HG03378 (cell line): ENCODE measurements around the gene COL28A1.

Experiments
- ATAC-seq: cut with Tn5 transposase; IDR thresholded peaks from one replicate; pipeline ENCODE4 v1.9.1; 2021; ENCODE audit warnings: mild to moderate bottlenecking, moderate library complexity; ENCODE audit not compliant: unreplicated experiment

The COL28A1 gene

DNA sequence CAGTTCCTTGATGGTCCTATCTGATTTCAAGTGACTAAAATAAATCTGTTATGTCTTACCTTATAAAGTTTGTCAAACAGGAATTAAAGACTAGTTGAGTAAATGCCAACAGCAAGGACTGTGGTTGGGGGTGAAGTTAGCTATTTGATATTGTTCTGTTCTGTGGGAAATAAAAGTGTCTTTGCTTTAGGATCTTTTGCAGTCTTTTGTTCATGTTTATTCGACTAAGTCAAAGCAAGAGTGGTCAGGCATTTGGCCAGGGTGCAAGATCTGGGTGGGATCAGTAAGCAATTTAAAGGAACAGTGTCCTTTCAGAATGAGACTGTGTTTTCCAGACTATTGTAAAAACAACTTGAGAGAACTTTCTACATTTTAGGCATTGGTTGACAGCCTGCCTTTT lies at the start of gene COL28A1:
Gene COL28A1 (minus strand): TSS at position 183 of the 400 bp plus-strand sequence. CDS start 2,998 bp downstream, outside the sequence.
- no peak for ATAC-seq

DNA sequence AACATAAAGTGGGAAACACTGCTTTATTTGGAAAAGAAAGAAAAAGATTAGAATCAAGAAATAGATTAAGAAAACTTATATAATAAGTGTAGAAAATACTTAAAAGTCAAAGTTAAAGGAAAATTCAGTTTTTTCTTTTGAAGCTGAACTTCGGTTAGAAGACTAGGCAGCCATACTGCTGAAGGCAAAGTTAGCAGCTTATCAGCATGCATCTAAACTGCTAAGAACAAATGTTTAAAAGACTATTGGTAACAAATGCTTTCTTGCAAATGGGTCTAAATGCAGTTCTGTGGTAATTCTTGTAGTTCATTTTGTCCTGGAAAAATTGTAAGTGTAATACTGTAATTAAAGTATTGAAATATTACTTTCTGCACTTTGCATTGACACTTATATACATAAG lies 49.0 kb upstream of the COL28A1 start:
- no peak for ATAC-seq

DNA sequence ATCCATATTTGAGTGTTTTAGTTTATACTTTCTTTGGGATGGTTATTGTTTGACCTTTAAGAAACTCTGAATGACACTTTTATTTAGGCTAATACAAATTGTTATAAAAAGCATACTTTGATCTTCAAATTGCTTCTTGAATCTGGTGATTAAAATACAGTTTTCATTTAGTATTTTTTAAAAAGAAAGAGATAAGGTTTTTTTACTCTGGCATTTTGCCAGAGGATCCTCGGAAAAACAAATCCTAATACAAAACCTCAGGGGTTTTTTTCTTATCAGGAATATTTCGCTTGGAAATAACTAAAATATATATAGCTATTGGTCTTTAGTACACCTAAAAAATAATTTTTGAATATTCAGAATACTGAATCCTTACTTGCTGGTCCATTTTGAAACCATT lies 48.1 kb upstream of the COL28A1 start:
- no peak for ATAC-seq

- ATAC-seq = no peak
Measured at GRCh38 chr7:7582596-7582995, 46.9 kb upstream of the COL28A1 start.

DNA sequence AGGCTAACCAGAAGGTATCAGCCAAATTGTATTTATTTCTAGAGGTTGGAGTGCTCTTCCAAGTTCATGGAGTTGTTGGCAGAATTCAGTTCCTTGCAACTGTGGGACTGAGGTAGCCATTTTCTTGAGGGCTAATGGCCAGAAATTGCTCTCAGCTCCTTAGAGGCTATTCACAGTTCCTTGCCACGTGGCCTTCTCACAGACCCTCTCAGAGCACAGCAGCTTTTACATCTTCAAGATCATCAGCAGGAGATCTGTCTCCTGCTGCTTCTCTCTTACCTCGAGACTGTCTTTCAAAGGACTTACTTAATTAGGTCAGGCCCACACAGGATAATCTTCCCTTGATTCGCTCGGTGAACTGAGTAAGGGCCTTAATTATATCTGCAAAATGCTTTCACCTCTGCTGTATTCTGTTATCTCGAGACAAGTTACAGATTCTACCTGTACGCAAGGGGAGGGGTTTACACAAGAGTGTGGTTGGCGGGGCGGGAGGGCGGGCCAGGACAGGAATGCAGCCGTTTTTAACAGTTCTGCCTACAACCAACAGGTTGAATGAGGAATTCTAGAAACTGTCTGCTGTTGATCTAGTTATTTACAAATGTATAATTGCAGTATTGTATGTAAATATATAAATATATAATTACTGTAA lies 46.0 kb upstream of the COL28A1 start:
- ATAC-seq = no peak

DNA sequence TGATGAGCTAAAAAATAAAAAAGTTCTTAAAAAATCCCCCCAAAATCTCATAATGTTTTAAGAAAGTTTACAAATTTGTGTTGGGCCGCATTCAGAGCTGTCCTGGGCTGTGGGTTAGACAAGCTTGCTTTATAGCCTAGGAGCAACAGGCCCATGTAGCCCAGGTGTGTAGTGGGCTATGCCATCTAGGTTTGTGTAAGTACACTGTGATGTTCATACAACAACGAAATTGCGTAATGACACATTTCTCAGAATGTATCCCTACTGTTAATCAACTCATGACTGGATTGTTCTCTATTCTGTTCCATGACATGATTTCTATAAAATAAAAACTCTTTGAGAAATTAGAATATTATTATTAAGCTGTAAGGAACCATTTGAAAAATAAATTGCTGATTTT lies 44.0 kb upstream of the COL28A1 start:
- ATAC-seq = no peak

DNA sequence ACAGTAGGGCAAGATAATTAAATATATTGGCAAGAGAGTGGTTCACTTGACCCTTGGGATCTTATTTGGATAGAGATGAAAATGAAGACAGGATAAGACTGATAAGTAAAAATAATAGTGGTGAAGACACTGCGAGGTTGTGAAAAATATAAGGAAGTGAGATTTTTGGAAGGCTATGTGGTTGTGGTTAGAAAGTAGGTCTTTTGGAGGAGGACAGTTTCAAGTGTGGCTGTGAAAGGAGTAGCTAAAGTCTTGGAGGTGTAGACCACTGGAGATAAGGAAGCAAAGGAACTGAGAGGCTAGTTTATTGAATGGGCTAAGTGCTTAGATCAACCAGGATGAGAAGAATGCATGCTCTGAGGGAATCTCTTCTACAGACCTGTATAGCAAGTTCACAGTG lies 42.2 kb upstream of the COL28A1 start:
- peak; percentile 81 for ATAC-seq

DNA sequence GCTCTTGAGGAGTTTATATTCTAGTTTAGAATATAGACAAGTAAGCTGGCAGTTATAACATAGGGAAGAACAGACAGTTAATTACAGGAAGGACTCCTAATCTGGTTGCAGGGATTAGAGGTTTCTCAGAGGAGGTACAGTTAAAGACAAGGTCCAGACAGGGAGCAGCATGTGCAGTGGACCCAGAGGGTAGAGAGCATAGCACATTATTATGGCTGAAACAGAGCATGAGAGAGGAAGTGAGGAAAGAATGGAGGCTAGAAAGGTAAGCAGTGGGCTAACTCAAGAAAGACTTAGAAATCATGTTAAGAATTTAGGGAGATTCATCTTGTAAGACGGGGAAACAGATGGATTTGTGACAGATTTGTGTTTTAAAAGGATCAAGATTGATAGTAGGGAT lies 40.7 kb upstream of the COL28A1 start:
- no peak for ATAC-seq

GRCh38 chr7:7573701-7574100 lies 38.0 kb upstream of the COL28A1 start:
- ATAC-seq = no peak

DNA sequence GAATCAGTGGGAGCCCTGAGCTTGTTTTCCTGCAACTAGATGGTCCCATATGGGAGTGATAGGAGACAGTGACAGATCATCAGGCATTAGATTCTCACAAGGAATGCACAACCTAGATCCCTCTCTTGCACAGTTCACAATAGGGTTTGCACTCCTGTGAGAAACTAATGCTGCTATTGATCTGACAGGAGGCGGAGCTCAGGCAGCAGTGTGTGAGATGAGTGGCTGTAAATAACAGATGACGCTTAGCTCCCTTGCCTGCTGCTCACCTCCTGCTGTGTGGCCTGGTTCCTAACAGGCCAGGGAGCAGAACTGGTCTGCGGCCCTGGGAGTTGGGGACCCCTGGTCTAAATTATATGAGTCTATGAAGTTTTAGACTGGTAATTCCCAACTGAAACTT lies 34.9 kb upstream of the COL28A1 start:
- no peak for ATAC-seq

- ATAC-seq = peak; percentile 33
Measured at GRCh38 chr7:7569615-7570014, 33.9 kb upstream of the COL28A1 start.

GRCh38 chr7:7569081-7569527 lies 33.4 kb upstream of the COL28A1 start:
- peak; percentile 59 for ATAC-seq

DNA sequence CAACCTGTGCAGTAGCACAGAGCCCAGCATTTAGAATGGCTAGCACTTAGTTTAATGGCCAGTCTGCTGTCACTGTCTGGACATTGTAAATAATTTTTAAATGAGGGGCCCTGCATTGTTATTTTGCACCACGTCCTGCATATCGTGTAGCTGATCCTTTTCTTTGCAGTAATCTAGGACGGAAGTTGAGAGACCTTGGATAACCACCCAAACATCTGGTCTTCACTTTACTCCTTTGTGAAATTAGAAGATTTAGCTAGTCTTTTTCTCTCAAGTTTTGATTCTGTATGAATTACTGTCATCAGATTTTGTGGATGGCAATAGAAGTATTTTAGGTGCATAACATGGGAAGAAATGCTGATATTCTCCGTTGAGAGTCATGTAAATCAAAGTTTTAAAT lies 32.9 kb upstream of the COL28A1 start:
- no peak for ATAC-seq

DNA sequence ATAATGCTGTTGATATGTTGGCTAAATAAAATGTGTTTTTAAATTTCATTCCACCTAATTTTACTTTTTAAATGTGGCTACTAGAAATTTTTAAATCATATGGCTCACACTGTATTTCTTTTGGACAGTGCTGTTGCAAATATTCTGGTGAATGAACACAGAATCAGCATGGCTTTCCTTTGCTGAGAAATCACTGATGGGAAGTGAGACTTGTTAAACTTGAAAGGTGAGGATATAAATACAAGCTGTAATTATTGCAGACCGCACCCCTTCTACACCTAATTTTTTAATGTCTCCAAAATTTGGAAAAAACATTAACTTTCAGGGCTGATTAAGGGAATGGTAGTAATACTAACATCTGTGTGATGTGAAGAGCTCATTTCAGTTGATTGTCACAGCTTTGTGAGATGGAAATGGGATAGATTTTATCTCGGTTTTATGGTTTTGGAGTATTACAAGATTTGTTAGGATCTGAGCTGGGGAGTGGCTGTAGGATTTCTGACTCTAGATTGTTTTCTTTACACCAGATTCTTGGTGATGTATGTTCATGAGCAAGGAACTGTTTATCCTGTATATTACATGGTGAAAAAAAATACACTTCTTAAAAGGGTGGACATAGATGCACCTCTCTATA lies 32.3 kb upstream of the COL28A1 start:
- ATAC-seq = no peak

- ATAC-seq = peak; percentile 47
Measured at GRCh38 chr7:7566651-7567611, 31.3 kb upstream of the COL28A1 start, which contains the start of gene MIOS. MIOS (plus strand) TSS chr7:7566884; CDS start chr7:7572476, 5,592 bp downstream.

DNA sequence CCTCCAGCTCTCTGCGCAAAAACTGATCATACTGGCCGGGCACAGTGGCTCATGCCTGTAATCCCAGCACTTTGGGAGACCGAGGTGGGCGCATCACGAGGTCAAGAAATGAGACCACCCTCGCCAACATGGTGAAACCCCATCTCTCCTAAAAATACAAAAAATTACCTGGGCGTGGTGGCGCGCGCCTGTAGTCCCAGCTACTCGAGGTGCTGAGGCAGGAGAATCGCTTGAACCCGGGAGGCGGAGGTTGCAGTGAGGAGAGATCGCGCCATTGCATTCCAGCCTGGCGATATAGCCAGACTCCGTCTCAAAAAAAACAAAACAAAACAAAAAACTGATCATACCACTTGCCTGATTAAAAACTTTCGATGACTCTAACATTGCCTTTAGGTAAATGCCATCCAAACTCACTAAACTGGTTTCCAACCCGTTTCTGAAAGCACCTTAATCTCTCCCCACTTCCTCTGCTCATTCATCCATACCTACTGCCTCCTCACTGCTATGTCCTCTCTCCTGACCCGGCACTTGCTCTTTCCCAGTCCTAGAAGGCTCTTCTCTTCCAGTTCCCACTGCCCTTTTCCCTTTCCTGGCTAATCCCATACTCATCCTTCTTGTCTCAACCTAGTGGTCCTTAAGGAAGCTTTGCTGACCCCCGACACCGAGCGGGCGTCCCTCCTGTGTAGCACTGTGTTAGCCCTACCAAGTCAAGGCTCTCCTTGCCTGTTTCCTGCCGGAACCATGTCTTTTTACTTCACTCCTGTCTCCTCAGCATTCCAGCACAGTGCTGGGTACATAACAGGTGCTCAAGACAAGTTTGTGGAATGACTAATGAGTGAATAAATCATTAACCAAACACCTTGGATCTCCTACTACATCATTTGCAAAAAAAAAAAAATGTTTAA lies 30.3 kb upstream of the COL28A1 start:
- ATAC-seq = peak; percentile 43

DNA sequence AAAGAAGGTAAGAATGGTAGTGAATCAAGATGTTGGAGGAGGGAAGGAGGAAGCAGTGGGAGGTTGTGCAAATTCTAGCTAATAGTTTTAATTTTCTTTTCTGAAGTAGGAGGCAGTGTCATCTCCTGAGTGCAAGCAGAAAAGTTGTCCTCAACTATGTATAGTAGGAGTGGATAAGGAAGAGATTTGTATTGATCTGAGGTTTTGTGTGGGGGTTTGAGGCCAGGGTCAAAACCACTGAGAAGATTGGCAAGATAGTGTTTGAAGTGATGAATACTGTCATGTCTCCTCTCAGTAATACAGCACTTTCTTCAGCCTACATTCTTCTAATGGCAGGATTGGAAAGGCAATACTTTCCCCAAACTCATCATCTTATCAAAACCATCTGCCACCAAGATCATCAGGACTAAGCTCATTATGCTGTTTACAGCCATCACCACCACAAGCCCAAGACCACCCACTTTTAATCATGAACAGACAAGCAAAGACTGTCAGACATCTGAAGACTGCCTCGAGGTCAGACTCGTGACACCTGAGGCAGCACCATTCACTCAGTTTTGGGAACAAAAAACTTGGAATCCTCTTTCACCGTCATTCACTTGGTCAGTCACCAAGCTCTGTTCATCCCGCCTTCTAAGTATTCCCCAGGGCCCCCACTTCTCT lies 29.5 kb upstream of the COL28A1 start:
- ATAC-seq = no peak

GRCh38 chr7:7564323-7564780 lies 28.7 kb upstream of the COL28A1 start:
- ATAC-seq = no peak

DNA sequence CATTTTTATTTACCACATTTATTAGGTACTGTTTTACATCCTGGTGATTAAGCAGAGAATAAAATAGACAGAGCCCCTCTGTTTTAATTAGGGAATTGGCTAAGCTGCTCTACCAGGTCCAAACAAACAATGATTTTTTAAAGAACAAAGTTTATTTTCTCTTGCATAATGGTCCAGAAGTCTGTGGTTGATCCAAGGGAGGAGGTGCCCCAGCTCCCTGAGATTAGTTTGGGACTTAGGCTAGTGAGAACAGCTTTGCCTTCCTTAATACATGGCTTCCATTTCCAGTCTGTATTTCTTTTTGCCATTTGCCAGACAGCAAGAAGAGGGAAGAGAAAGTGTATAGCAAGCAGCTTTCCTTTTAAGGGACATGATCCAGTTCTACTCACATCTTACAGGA lies 28.1 kb upstream of the COL28A1 start:
- no peak for ATAC-seq

GRCh38 chr7:7563269-7563668 lies 27.6 kb upstream of the COL28A1 start:
- no peak for ATAC-seq
